Tibial nerve (tissue), 4 donors: ENCODE data around the gene MYO15B.

ENCODE experiments used
- CTCF ChIP-seq, 5 experiments: fragments of 200-600 bp in 3 of 5; fragments of 450-650 bp in 2 of 5; sonication (generic) in 3 of 5; IDR thresholded peaks; one replicate each; pipeline ENCODE4 v1.5.1; 2016 to 2019; ENCODE audit warnings: antibody characterized with exemption in 5 of 5, mild to moderate bottlenecking in 3 of 5, moderate library complexity in 2 of 5
- EP300 ChIP-seq, 2 donors: sonication (generic); formaldehyde crosslinking; IDR thresholded peaks; one replicate each; pipeline ENCODE4 v1.6.1; 2017; ENCODE audit warnings: antibody characterized with exemption in 2 of 2, mild to moderate bottlenecking in 1 of 2
- POLR2A ChIP-seq, 2 donors: fragments of 450-650 bp; IDR thresholded peaks; one replicate each; pipeline ENCODE4 v1.6.1; 2017; ENCODE audit warnings: antibody characterized with exemption in 2 of 2, mild to moderate bottlenecking in 2 of 2, moderate library complexity in 2 of 2

DNA sequence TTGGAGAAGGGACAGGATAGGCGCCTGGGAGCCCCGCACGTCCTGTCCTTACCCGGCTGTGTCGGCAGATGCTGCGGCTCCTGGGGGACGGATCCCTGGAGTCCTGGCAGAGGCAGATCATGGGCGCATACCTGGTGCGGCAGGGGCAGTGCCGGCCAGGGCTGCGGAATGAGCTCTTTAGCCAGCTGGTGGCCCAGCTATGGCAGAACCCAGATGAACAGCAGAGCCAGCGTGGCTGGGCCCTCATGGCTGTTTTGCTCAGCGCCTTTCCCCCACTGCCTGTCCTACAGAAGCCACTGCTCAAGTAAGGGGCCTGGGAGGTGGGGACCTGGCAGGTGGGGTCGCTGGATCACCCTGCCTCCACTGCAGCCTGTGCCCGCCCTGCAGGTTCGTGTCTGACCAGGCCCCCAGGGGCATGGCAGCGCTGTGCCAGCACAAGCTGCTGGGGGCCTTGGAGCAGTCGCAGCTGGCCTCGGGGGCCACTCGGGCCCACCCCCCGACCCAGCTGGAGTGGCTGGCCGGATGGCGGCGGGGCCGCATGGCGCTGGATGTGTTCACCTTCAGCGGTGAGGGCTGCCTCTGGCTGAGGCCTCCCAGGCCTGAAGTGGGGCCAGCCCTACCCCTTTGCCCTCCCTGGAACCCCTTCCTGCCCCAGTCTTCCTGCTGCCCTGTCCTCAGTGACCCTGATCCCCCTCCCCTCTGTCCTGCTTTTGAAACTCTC lies 25.5 kb downstream of the MYO15B start:
- TF ChIP-seq CTCF (IDR thresholded peaks at IDR 0.05) (no peak), POLR2A (IDR thresholded peaks at IDR 0.05) (no peak), EP300 (IDR thresholded peaks at IDR 0.05) (no peak)
